ENCODE measurements around the gene ST3GAL3.

DNA sequence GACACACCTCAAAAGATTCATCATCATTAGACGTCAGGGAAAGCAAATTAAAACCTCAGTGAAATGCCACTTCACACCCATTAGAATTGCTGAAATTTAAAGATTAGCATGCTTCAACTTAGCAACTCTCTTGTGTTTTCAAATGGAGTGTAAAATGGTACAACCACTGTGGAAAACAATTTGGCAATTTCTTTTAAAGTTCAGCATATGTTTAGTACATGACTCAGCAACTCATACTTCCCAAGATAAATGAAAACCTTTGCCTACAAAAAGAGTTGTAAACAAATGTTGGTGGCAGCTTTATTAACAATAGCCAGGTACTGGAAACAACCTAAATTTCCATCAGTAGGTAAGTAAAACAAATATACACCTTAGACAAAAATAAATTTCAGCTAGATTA lies 42.7 kb downstream of the ST3GAL3 start:
- TF ChIP-seq, protein P1, sequence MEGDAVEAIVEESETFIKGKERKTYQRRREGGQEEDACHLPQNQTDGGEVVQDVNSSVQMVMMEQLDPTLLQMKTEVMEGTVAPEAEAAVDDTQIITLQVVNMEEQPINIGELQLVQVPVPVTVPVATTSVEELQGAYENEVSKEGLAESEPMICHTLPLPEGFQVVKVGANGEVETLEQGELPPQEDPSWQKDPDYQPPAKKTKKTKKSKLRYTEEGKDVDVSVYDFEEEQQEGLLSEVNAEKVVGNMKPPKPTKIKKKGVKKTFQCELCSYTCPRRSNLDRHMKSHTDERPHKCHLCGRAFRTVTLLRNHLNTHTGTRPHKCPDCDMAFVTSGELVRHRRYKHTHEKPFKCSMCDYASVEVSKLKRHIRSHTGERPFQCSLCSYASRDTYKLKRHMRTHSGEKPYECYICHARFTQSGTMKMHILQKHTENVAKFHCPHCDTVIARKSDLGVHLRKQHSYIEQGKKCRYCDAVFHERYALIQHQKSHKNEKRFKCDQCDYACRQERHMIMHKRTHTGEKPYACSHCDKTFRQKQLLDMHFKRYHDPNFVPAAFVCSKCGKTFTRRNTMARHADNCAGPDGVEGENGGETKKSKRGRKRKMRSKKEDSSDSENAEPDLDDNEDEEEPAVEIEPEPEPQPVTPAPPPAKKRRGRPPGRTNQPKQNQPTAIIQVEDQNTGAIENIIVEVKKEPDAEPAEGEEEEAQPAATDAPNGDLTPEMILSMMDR (IDR thresholded peaks at IDR 0.05; ENCODE audit: insufficient read depth, low read depth, low read length), result no peak
- no peak for TF ChIP-seq EZH2 (IDR thresholded peaks at IDR 0.05; ENCODE audit: insufficient read depth, low read length)

All from astrocyte (in vitro differentiated cells and primary cell).